Activated CD8-positive, alpha-beta T cell treated with anti-CD3 and anti-CD28 coated beads for 36 hours (primary cell): ENCODE data around the gene RSRC2. TPM values are rescaled to one million over a fixed set of nuclear protein-coding genes. Genes with fewer than 3 reads are reported as not detected.
"Not testable (repeated sequence)": the region's sequence is repeated elsewhere in the genome, so short reads cannot be mapped to it uniquely, and the experiment has no call there.

Experiments used
- ATAC-seq: fragments of 200-7000 bp; cut with Tn5 transposase; one replicate; pipeline ENCODE4 v1.10.0; 2021; ENCODE audit warnings: mild to moderate bottlenecking, moderate library complexity
- CTCF ChIA-PET: fragments of 350-600 bp; sonication (Branson Sonifier 250); formaldehyde crosslinking; loops from one replicate; lab custom pipeline; 2021; ENCODE audit warnings: antibody characterized with exemption; lab: Charles Lee
- POLR2A ChIA-PET: fragments of 350-600 bp; sonication (Branson Sonifier 250); formaldehyde crosslinking; loops from one replicate; lab custom pipeline; 2021; ENCODE audit warnings: antibody characterized with exemption; lab: Charles Lee
- DNase-seq: peaks from one replicate; pipeline ENCODE4 v3.0.0-alpha.2; 2020
- H3K27ac Mint-ChIP-seq: one replicate; pipeline ENCODE4 v1.8.0; 2021; ENCODE audit warnings: mild to moderate bottlenecking, mixed read lengths
- H3K27me3 Mint-ChIP-seq: one replicate; pipeline ENCODE4 v1.8.0; 2021; ENCODE audit warnings: mixed read lengths
- H3K36me3 Mint-ChIP-seq: one replicate; pipeline ENCODE4 v1.8.0; 2021; ENCODE audit warnings: low read depth, mixed read lengths
- H3K4me1 Mint-ChIP-seq: one replicate; pipeline ENCODE4 v1.8.0; 2021; ENCODE audit warnings: low read depth, mixed read lengths
- H3K4me3 Mint-ChIP-seq: one replicate; pipeline ENCODE4 v1.8.0; 2021; ENCODE audit warnings: mild to moderate bottlenecking, moderate library complexity, mixed read lengths
- H3K9me3 Mint-ChIP-seq: one replicate; pipeline ENCODE4 v1.8.0; 2021; ENCODE audit warnings: mixed read lengths
- CTCF ChIP-seq: fragments of 200-600 bp; IDR thresholded peaks from one replicate; pipeline ENCODE4 v1.8.0; 2022; ENCODE audit warnings: antibody characterized with exemption, mild to moderate bottlenecking
- intact Hi-C: fragments of 100-400 bp; cut with micrococcal nuclease; formaldehyde crosslinking; loops from one replicate; pipeline ENCODE4 v1.10.0; 2022
- total RNA-seq, 2 experiments: library from RNA; stranded (reverse); gene quantifications; one replicate each; pipeline ENCODE4 v1.2.3, GENCODE V29; 2021

Gene RSRC2
- total RNA-seq: 100 to 1,000 TPM; 108 to 116 TPM

GRCh38 chr12:122526683-122527477, at the start of gene RSRC2, which contains the start of gene KNTC1:
RSRC2 (minus strand) TSS chr12:122526936; CDS start chr12:122526853, 83 bp downstream.
KNTC1 (plus strand) TSS chr12:122527249; CDS start chr12:122530064, 2,815 bp downstream.
- no peak for TF ChIP-seq CTCF
- H3K27me3 Mint-ChIP-seq: no peaks in the 10 kb centered on the region
- intact Hi-C loops: no loop called here
- ATAC-seq (peak; percentile 95), DNase-seq (peak; percentile 100)
- peaks cover 38% of the 10 kb centered on the region for H3K4me1 Mint-ChIP-seq
- no peak within 1 kb of the TSS for H3K4me3 Mint-ChIP-seq
- no peaks in the 10 kb centered on the region for H3K9me3 Mint-ChIP-seq
- H3K36me3 Mint-ChIP-seq: peaks cover 52% of the 10 kb centered on the region
- H3K27ac Mint-ChIP-seq: no peak within 1 kb of the TSS
- ChIA-PET POLR2A (interaction anchor here (0.6 to 10.2 kb wide), 27 partner anchors 9 to 827 kb away, joined by 3 to 179 read pairs (median 4); partner anchors contain the start of genes DENR, DIABLO, HCAR1 and VPS33A), CTCF (interaction anchor here (2.3 kb wide), 1 partner anchor 127 kb away, joined by 6 read pairs; no protein-coding TSS in a partner anchor)

GRCh38 chr12:122571821-122572220, 45.1 kb upstream of the RSRC2 start:
- DNase-seq: no peak
- intact Hi-C loops: no loop called here
- no peaks in the 10 kb centered on the region for H3K4me1 Mint-ChIP-seq
- ChIA-PET CTCF (interaction anchor here (1.0 kb wide), 1 partner anchor 10 kb away, joined by 3 read pairs; no protein-coding TSS in a partner anchor), POLR2A (no interaction called here)
- H3K9me3 Mint-ChIP-seq: no peaks in the 10 kb centered on the region
- TF ChIP-seq CTCF: no peak
- H3K27me3 Mint-ChIP-seq: no peaks in the 10 kb centered on the region
- no peak overlapping the region for H3K4me3 Mint-ChIP-seq
- no peak for ATAC-seq
- H3K27ac Mint-ChIP-seq: no peak overlapping the region
- peaks cover 45% of the 10 kb centered on the region for H3K36me3 Mint-ChIP-seq

GRCh38 chr12:122570006-122570405, 43.3 kb upstream of the RSRC2 start:
- H3K36me3 Mint-ChIP-seq: peaks cover 34% of the 10 kb centered on the region
- DNase-seq, H3K4me3 Mint-ChIP-seq, POLR2A ChIA-PET, intact Hi-C loops, H3K4me1 Mint-ChIP-seq, H3K9me3 Mint-ChIP-seq, H3K27me3 Mint-ChIP-seq, ATAC-seq, H3K27ac Mint-ChIP-seq: not testable (repeated sequence)
- CTCF ChIA-PET: interaction anchor here (1.2 to 1.5 kb wide), 2 partner anchors 13 to 55 kb away, joined by 3 read pairs; no protein-coding TSS in a partner anchor

- POLR2A ChIA-PET: no interaction called here
- no peak overlapping the region for H3K4me3 Mint-ChIP-seq
Observed at GRCh38 chr12:122569288-122569687, 42.6 kb upstream of the RSRC2 start.

GRCh38 chr12:122566816-122567215, 40.1 kb upstream of the RSRC2 start:
- H3K27me3 Mint-ChIP-seq, ATAC-seq, H3K27ac Mint-ChIP-seq, intact Hi-C loops, DNase-seq, H3K4me3 Mint-ChIP-seq, H3K4me1 Mint-ChIP-seq, H3K9me3 Mint-ChIP-seq: not testable (repeated sequence)
- peaks cover 32% of the 10 kb centered on the region for H3K36me3 Mint-ChIP-seq
- ChIA-PET CTCF (interaction anchor here (1.1 kb wide), 1 partner anchor 13 kb away, joined by 3 read pairs; no protein-coding TSS in a partner anchor), POLR2A (interaction anchor here (0.8 to 1.8 kb wide), 3 partner anchors 10 to 136 kb away, joined by 3 to 5 read pairs (median 3); partner anchors contain the start of genes KNTC1 and RSRC2)

More at GRCh38 chr12:122569288-122569687, 42.6 kb upstream of the RSRC2 start:
- CTCF ChIA-PET: interaction anchor here (1.2 to 1.5 kb wide), 2 partner anchors 13 to 54 kb away, joined by 3 read pairs; no protein-coding TSS in a partner anchor
- DNase-seq: no peak
- H3K4me1 Mint-ChIP-seq: no peaks in the 10 kb centered on the region
- H3K9me3 Mint-ChIP-seq: no peaks in the 10 kb centered on the region
- peaks cover 33% of the 10 kb centered on the region for H3K36me3 Mint-ChIP-seq
- no peak for TF ChIP-seq CTCF
- no peak for ATAC-seq
- intact Hi-C loops: no loop called here
- H3K27me3 Mint-ChIP-seq: no peaks in the 10 kb centered on the region
- H3K27ac Mint-ChIP-seq: no peak overlapping the region
